OCI-LY1 (cell line): ENCODE results near the gene YBEY.

ENCODE experiments used
- EZH2 ChIP-seq: fragments of 200-600 bp; sonication (generic), shearing (Covaris generic); IDR thresholded peaks from 2 replicates; pipeline ENCODE4 v1.8.0; 2017; ENCODE audit warnings: borderline replicate concordance, mixed run types, mild to moderate bottlenecking, antibody characterized with exemption, low read length, moderate library complexity, mixed read lengths
- TF ChIP-seq, protein P1 (sequence below): fragments of 200-600 bp; sonication (generic), shearing (Covaris generic); IDR thresholded peaks from 2 replicates; pipeline ENCODE4 v1.5.1; 2017; ENCODE audit warnings: mild to moderate bottlenecking, antibody characterized with exemption, low read length, moderate library complexity, mixed read lengths

GRCh38 chr21:46323710-46324389 is 37.7 kb downstream of the YBEY start, which contains the start of the genes C21orf58 and PCNT:
- TF ChIP-seq, protein P1, sequence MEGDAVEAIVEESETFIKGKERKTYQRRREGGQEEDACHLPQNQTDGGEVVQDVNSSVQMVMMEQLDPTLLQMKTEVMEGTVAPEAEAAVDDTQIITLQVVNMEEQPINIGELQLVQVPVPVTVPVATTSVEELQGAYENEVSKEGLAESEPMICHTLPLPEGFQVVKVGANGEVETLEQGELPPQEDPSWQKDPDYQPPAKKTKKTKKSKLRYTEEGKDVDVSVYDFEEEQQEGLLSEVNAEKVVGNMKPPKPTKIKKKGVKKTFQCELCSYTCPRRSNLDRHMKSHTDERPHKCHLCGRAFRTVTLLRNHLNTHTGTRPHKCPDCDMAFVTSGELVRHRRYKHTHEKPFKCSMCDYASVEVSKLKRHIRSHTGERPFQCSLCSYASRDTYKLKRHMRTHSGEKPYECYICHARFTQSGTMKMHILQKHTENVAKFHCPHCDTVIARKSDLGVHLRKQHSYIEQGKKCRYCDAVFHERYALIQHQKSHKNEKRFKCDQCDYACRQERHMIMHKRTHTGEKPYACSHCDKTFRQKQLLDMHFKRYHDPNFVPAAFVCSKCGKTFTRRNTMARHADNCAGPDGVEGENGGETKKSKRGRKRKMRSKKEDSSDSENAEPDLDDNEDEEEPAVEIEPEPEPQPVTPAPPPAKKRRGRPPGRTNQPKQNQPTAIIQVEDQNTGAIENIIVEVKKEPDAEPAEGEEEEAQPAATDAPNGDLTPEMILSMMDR, result no peak
- no peak for TF ChIP-seq EZH2
